HepG2 (cell line): ENCODE measurements around the gene SMYD5. TPM values are rescaled to one million over a fixed set of nuclear protein-coding genes. Genes with fewer than 3 reads are reported as not detected.

Experiments
- AKAP8 ChIP-seq: sonication (generic); formaldehyde crosslinking; IDR thresholded peaks from 2 replicates; pipeline ENCODE4 v1.5.1; 2020; ENCODE audit warnings: mild to moderate bottlenecking, missing genetic modification reagents
- ATAD3A ChIP-seq: sonication (generic); formaldehyde crosslinking; IDR thresholded peaks from 2 replicates; pipeline ENCODE4 v1.4.0; 2020; ENCODE audit warnings: missing genetic modification reagents
- ATM ChIP-seq: fragments of 450-650 bp; IDR thresholded peaks from 2 replicates; pipeline ENCODE4 v1.7.1; 2017; ENCODE audit warnings: mild to moderate bottlenecking, borderline replicate concordance
- BCL3 ChIP-seq: sonication (generic); formaldehyde crosslinking; IDR thresholded peaks from 2 replicates; pipeline ENCODE4 v1.5.1; 2020; ENCODE audit warnings: mild to moderate bottlenecking, missing genetic modification reagents, moderate library complexity
- CHCHD3 ChIP-seq: sonication (generic); formaldehyde crosslinking; IDR thresholded peaks from 2 replicates; pipeline ENCODE4 v1.8.0; 2022; ENCODE audit warnings: mild to moderate bottlenecking, missing genetic modification reagents, moderate library complexity
- E2F1 ChIP-seq: sonication (generic); formaldehyde crosslinking; IDR thresholded peaks from 2 replicates; pipeline ENCODE4 v1.5.0; 2020; ENCODE audit warnings: missing genetic modification reagents
- FIP1L1 ChIP-seq: fragments of 200-400 bp; formaldehyde crosslinking; IDR thresholded peaks from 2 replicates; pipeline ENCODE4 v1.6.1; 2018; ENCODE audit warnings: low read depth, mild to moderate bottlenecking, low read length, moderate library complexity, borderline replicate concordance; ENCODE audit not compliant: insufficient read depth
- FOXA3 ChIP-seq: IDR thresholded peaks from 2 replicates; pipeline ENCODE4 v1.6.1; 2016; ENCODE audit warnings: missing genetic modification reagents, missing compliant biosample characterization
- FOXC1 ChIP-seq: sonication (generic); formaldehyde crosslinking; IDR thresholded peaks from 2 replicates; pipeline ENCODE4 v1.8.0; 2022; ENCODE audit warnings: mild to moderate bottlenecking, missing genetic modification reagents, borderline replicate concordance
- FOXK2 ChIP-seq: fragments of 450-650 bp; IDR thresholded peaks from 2 replicates; pipeline ENCODE4 v1.6.1; 2016
- GATAD2A ChIP-seq: IDR thresholded peaks from 2 replicates; pipeline ENCODE4 v1.6.1; 2016
- ISL2 ChIP-seq: sonication (generic); formaldehyde crosslinking; IDR thresholded peaks from 2 replicates; pipeline ENCODE4 v1.5.0; 2020; ENCODE audit warnings: missing genetic modification reagents
- MNT ChIP-seq: fragments of 450-650 bp; IDR thresholded peaks from 2 replicates; pipeline ENCODE4 v1.6.1; 2016
- THAP11 ChIP-seq: IDR thresholded peaks from 2 replicates; pipeline ENCODE4 v1.6.1; 2016; ENCODE audit warnings: missing biosample characterization, missing genetic modification reagents
- ZBTB14 ChIP-seq: sonication (generic); formaldehyde crosslinking; IDR thresholded peaks from 2 replicates; pipeline ENCODE4 v1.4.0; 2020; ENCODE audit warnings: missing genetic modification reagents
- ZBTB34 ChIP-seq: sonication (generic); formaldehyde crosslinking; IDR thresholded peaks from 2 replicates; pipeline ENCODE4 v1.8.0; 2022; ENCODE audit warnings: mild to moderate bottlenecking, missing genetic modification reagents
- ZBTB38 ChIP-seq: sonication (generic); formaldehyde crosslinking; IDR thresholded peaks from 2 replicates; pipeline ENCODE4 v1.5.1; 2020; ENCODE audit warnings: mild to moderate bottlenecking, missing genetic modification reagents
- ZNF20 ChIP-seq: sonication (generic); formaldehyde crosslinking; IDR thresholded peaks from 2 replicates; pipeline ENCODE4 v1.4.0; 2020; ENCODE audit warnings: mild to moderate bottlenecking, moderate library complexity, missing genetic modification reagents
- ZNF30 ChIP-seq: sonication (generic); formaldehyde crosslinking; IDR thresholded peaks from 2 replicates; pipeline ENCODE4 v1.5.0; 2020; ENCODE audit warnings: mild to moderate bottlenecking, missing genetic modification reagents
- ZNF773 ChIP-seq: sonication (generic); formaldehyde crosslinking; IDR thresholded peaks from 2 replicates; pipeline ENCODE4 v1.4.0; 2020; ENCODE audit warnings: missing genetic modification reagents, borderline replicate concordance
- ZNF800 ChIP-seq: sonication (generic); formaldehyde crosslinking; IDR thresholded peaks from 2 replicates; pipeline ENCODE4 v1.4.0; 2020; ENCODE audit warnings: missing genetic modification reagents
- ZNF839 ChIP-seq: sonication (generic); formaldehyde crosslinking; IDR thresholded peaks from 2 replicates; pipeline ENCODE4 v1.4.0; 2020; ENCODE audit warnings: missing genetic modification reagents, mild to moderate bottlenecking, borderline replicate concordance
- ZSCAN25 ChIP-seq: sonication (generic); formaldehyde crosslinking; IDR thresholded peaks from 2 replicates; pipeline ENCODE4 v1.8.0; 2022; ENCODE audit warnings: mild to moderate bottlenecking, missing genetic modification reagents
- polyA plus RNA-seq, 8 experiments: library from polyadenylated mRNA; depleted of rRNA in 3 of 8; stranded (reverse) in 7 of 8; unstranded in 1 of 8; fragments of >200 nt; fragmentation: Illumina TruSeq in 4 of 8; extraction: Trizol in 4 of 8; gene quantifications; 2 replicates each; pipeline versions ENCODE4 v1.2.1 to v1.2.3, GENCODE V29; 2011 to 2016; ENCODE audit warnings: low read depth in 4 of 8, missing spikeins in 1 of 8, mixed read lengths in 1 of 8; ENCODE audit not compliant: insufficient read depth in 1 of 8
- total RNA-seq, 5 experiments: library from RNA; depleted of rRNA; stranded (reverse); fragments of >200 nt; fragmentation: Illumina TruSeq; extraction: Trizol; gene quantifications; 2 replicates each; pipeline ENCODE4 v1.2.3, GENCODE V29; 2016; ENCODE audit warnings: low read depth in 1 of 5

Gene SMYD5
- total and polyA plus RNA-seq, 2 of the 13 experiments (the other 11 are each of a cell fraction or from before 2014, with no cell fraction given), result 55.8 to 70.4 TPM

GRCh38 chr2:73260338-73260984 is 46.4 kb downstream of the SMYD5 start (continued):
- TF ChIP-seq THAP11 (CRISPR knock-in tag), result 0 out of 2 replicates have a peak, but pooled peaks have one; percentile 36
- no peak for TF ChIP-seq AKAP8 (CRISPR knock-in tag)
- TF ChIP-seq ATAD3A (CRISPR knock-in tag), result no peak
- no peak for TF ChIP-seq ISL2 (CRISPR knock-in tag)
- TF ChIP-seq FOXK2, result no peak
- TF ChIP-seq FOXA3, result 0 out of 2 replicates have a peak, but pooled peaks have one; percentile 32
- TF ChIP-seq GATAD2A (CRISPR knock-in tag), result no peak
- TF ChIP-seq ZBTB34 (CRISPR knock-in tag), result no peak
- TF ChIP-seq ZNF30 (CRISPR knock-in tag), result no peak
- TF ChIP-seq CHCHD3 (CRISPR knock-in tag), result no peak
- peak; percentile 92 for TF ChIP-seq ZBTB38 (CRISPR knock-in tag)
- no peak for TF ChIP-seq FIP1L1
- no peak for TF ChIP-seq ZNF773 (CRISPR knock-in tag)
- TF ChIP-seq ZBTB14 (CRISPR knock-in tag), result no peak
- no peak for TF ChIP-seq ZNF20 (CRISPR knock-in tag)
- TF ChIP-seq ZSCAN25 (CRISPR knock-in tag), result 0 out of 2 replicates have a peak, but pooled peaks have one; percentile 60
- TF ChIP-seq ZNF839, result peak; percentile 37; the same call in 1 of the 2 replicates
- TF ChIP-seq FOXC1 (CRISPR knock-in tag), result peak; percentile 78; the same call in 1 of the 2 replicates
- no peak for TF ChIP-seq E2F1 (CRISPR knock-in tag)
- TF ChIP-seq ATM, result no peak
- no peak for TF ChIP-seq ZNF800 (CRISPR knock-in tag)
- no peak for TF ChIP-seq BCL3
- peak; percentile 63 for TF ChIP-seq MNT
